GM12878 (cell line): ENCODE measurements around the gene SCYGR6.

Source experiments
- CHD2 ChIP-seq: IDR thresholded peaks from 2 replicates; pipeline ENCODE4 v1.6.1; 2011; ENCODE audit warnings: low read depth, low read length, improper control_type of control experiment, borderline replicate concordance
- ETV6 ChIP-seq, 2 experiments: fragments of 450-650 bp in 1 of 2; IDR thresholded peaks in 1 of 2; conservative IDR thresholded peaks in 1 of 2; 2 replicates each; pipeline ENCODE4 v1.6.1; 2014; ENCODE audit warnings: antibody characterized with exemption in 1 of 2, borderline replicate concordance in 1 of 2, low read depth in 1 of 2, mild to moderate bottlenecking in 1 of 2, moderate library complexity in 1 of 2
- EZH2 ChIP-seq: IDR thresholded peaks from 2 replicates; pipeline ENCODE4 v1.6.1; 2012; ENCODE audit warnings: low read depth, mild to moderate bottlenecking, control low read depth, inconsistent platforms, low read length, borderline replicate concordance; ENCODE audit not compliant: control insufficient read depth
- KDM1A ChIP-seq: fragments of 200-600 bp; sonication (generic); IDR thresholded peaks from 2 replicates; pipeline ENCODE4 v1.6.1; 2016; ENCODE audit warnings: borderline replicate concordance

DNA sequence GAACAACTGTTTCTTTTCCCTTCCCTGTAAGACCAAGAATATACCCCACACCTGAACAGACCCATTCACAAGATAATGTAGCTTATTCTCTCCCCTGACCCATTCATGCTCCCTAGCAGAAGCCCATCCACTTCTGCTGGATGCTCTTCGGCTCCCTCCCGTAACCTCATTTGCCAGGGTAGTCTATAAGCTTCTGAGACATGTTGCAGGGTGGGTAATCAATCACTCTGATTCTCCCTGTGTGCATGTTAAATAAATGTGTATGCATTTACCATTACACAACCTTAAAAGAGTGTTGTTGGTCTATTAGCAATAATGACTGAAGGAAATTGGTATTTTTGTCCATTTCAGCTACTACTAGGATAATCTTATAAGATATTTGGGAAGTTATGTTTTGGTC, 8.1 kb downstream of the SCYGR6 start:
- TF ChIP-seq EZH2 (no peak), CHD2 (no peak), KDM1A (no peak), ETV6 (conservative IDR thresholded peaks at IDR 0.05 in 1 of 2, IDR thresholded peaks at IDR 0.05 in 1 of 2; ENCODE audit: borderline replicate concordance in 1 of 2, low read depth in 1 of 2) (no peak)
